Astrocyte (in vitro differentiated cells and primary cell): ENCODE measurements around the gene LRP1B.

Experiments used
- EZH2 ChIP-seq: IDR thresholded peaks from 2 replicates; pipeline ENCODE4 v1.6.1; 2012; ENCODE audit warnings: mild to moderate bottlenecking, low read length, inconsistent platforms; ENCODE audit not compliant: insufficient read depth
- TF ChIP-seq, protein P1 (sequence below): IDR thresholded peaks from 2 replicates; pipeline ENCODE4 v1.5.1; 2011; ENCODE audit warnings: low read depth, mild to moderate bottlenecking, inconsistent platforms, low read length, moderate library complexity; ENCODE audit not compliant: insufficient read depth

DNA sequence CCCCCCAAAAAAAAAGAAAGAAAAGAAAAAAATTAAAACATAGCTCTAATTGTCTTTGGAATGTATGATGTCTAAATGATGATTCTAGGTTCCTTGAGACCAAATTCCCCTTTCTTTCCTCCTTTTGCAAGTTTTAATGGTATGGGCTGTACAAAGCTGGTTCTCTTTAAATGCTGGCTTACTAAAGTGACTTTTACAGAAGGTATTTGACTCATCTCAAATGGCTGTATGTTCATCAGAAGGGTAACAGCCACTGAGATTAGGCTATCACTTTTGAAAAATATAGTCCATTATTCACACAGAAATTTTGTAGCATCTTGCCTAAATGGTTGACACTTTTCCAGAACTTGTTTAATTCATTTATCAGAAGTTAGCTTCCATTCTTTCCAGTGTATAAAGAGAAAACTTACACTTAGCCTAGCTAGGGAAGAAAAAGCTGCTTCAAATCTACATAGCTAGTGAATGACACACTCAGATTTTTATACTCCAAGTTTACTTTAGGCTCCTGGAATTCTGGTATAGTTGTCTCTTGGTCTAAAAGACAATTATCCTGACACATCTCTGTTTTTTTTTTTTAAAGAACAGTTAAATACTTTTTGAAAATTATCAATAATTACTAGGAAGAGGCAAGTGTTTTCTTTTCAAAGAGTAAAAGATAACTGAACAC is 622.6 kb downstream of the LRP1B start:
- TF ChIP-seq, protein P1, sequence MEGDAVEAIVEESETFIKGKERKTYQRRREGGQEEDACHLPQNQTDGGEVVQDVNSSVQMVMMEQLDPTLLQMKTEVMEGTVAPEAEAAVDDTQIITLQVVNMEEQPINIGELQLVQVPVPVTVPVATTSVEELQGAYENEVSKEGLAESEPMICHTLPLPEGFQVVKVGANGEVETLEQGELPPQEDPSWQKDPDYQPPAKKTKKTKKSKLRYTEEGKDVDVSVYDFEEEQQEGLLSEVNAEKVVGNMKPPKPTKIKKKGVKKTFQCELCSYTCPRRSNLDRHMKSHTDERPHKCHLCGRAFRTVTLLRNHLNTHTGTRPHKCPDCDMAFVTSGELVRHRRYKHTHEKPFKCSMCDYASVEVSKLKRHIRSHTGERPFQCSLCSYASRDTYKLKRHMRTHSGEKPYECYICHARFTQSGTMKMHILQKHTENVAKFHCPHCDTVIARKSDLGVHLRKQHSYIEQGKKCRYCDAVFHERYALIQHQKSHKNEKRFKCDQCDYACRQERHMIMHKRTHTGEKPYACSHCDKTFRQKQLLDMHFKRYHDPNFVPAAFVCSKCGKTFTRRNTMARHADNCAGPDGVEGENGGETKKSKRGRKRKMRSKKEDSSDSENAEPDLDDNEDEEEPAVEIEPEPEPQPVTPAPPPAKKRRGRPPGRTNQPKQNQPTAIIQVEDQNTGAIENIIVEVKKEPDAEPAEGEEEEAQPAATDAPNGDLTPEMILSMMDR, result no peak
- no peak for TF ChIP-seq EZH2
